Amniotic stem cell (primary cell): ENCODE measurements around the gene KRT81.
"Not testable (repeated sequence)": the region's sequence is repeated elsewhere in the genome, so short reads cannot be mapped to it uniquely, and the experiment has no call there.

Experiments used
- DNase-seq: peaks from one replicate; lab custom pipeline; 2025; lab: John Stamatoyannopoulos, UW

The KRT81 gene

GRCh38 chr12:52241205-52241842 is 50.0 kb downstream of the KRT81 start:
- no peak for DNase-seq

- not testable (repeated sequence) for DNase-seq
These were observed 51.1 kb downstream of the KRT81 start for GRCh38 chr12:52240247-52240646.

GRCh38 chr12:52239767-52240166 is 51.6 kb downstream of the KRT81 start:
- no peak for DNase-seq

- DNase-seq: no peak
These were observed 52.3 kb downstream of the KRT81 start for GRCh38 chr12:52238916-52239646.

GRCh38 chr12:52238207-52238840 is 53.0 kb downstream of the KRT81 start:
- no peak for DNase-seq

- DNase-seq: no peak
These were observed 54.8 kb downstream of the KRT81 start for GRCh38 chr12:52236386-52237050.
